ENCODE data around the gene AHCY.

Gene AHCY

DNA sequence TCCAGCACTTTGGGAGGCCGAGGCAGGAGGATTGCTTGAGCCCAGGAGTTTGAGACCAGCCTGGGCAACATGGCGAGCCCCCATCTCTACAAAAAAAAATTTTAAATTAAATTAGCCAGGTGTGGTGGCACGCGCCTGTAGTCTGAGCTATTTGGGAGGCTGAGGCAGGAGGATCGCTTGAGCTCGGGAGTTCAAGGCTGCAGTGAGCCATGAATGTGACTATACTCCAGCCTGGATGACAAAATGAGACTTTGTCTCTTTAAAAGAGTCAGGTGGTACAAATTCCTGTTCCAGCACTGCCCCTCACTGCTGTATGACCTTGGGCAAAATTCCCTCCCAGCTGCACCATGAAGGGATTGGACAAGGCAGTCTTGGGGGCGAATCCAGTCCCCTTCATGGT is 28.5 kb downstream of the AHCY start:
- TF ChIP-seq FOXP2 (optimal IDR thresholded peaks at IDR 0.05; ENCODE audit: borderline replicate concordance, extremely low read depth, extremely low read length, insufficient read depth) (no peak), TAF1 (IDR thresholded peaks at IDR 0.05; ENCODE audit: borderline replicate concordance, insufficient read depth, low read length) (no peak), SIN3A (IDR thresholded peaks at IDR 0.05; ENCODE audit: borderline replicate concordance, insufficient read depth, low read length) (no peak), POLR2AphosphoS5 (IDR thresholded peaks at IDR 0.05; ENCODE audit: low read depth, low read length) (no peak)
- TF ChIP-seq, protein P1, sequence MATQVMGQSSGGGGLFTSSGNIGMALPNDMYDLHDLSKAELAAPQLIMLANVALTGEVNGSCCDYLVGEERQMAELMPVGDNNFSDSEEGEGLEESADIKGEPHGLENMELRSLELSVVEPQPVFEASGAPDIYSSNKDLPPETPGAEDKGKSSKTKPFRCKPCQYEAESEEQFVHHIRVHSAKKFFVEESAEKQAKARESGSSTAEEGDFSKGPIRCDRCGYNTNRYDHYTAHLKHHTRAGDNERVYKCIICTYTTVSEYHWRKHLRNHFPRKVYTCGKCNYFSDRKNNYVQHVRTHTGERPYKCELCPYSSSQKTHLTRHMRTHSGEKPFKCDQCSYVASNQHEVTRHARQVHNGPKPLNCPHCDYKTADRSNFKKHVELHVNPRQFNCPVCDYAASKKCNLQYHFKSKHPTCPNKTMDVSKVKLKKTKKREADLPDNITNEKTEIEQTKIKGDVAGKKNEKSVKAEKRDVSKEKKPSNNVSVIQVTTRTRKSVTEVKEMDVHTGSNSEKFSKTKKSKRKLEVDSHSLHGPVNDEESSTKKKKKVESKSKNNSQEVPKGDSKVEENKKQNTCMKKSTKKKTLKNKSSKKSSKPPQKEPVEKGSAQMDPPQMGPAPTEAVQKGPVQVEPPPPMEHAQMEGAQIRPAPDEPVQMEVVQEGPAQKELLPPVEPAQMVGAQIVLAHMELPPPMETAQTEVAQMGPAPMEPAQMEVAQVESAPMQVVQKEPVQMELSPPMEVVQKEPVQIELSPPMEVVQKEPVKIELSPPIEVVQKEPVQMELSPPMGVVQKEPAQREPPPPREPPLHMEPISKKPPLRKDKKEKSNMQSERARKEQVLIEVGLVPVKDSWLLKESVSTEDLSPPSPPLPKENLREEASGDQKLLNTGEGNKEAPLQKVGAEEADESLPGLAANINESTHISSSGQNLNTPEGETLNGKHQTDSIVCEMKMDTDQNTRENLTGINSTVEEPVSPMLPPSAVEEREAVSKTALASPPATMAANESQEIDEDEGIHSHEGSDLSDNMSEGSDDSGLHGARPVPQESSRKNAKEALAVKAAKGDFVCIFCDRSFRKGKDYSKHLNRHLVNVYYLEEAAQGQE (IDR thresholded peaks at IDR 0.05; ENCODE audit: insufficient read depth in 1 of 2, low read depth in 2 of 2, low read length in 2 of 2) = no peak

GRCh38 chr20:34271956-34272355 is 31.2 kb downstream of the AHCY start:
- TF ChIP-seq TAF1 (IDR thresholded peaks at IDR 0.05; ENCODE audit: borderline replicate concordance, insufficient read depth, low read length) (no peak), FOXP2 (optimal IDR thresholded peaks at IDR 0.05; ENCODE audit: borderline replicate concordance, extremely low read depth, extremely low read length, insufficient read depth) (no peak), SIN3A (IDR thresholded peaks at IDR 0.05; ENCODE audit: borderline replicate concordance, insufficient read depth, low read length) (no peak), POLR2AphosphoS5 (IDR thresholded peaks at IDR 0.05; ENCODE audit: low read depth, low read length) (no peak)
- TF ChIP-seq, protein P1 (IDR thresholded peaks at IDR 0.05; ENCODE audit: insufficient read depth in 1 of 2, low read depth in 2 of 2, low read length in 2 of 2) = no peak

DNA sequence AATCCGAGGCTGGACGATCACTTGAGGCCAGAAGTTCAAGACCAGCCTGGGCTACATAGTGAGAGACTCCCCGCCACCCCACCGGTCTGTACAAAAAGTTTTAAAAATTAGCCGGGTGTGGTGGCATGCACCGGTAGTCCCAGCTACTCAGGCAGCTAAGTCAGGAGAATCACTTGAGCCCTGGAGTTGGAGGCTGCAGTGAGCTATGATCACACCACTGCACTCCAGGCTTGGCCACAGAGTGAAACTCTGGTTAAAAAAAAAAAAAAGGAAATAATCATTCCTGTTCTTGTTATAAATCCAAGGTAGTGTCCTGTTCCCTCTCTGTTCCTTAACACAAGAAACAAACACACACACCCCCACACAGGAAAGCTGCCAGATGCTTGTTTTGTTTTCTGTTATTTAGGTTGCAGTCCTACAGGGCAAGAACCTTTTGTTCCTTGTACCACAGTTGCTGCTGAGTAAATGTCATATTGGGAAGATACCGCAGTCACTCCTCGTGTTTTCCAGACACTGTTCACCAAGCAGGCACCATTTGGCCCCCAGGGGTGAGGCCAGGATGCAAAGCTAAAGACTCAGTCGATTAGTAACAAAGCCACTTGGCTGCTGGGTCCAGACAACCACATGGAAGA is 33.0 kb downstream of the AHCY start:
- no peak for TF ChIP-seq POLR2AphosphoS5 (IDR thresholded peaks at IDR 0.05; ENCODE audit: low read depth, low read length)

DNA sequence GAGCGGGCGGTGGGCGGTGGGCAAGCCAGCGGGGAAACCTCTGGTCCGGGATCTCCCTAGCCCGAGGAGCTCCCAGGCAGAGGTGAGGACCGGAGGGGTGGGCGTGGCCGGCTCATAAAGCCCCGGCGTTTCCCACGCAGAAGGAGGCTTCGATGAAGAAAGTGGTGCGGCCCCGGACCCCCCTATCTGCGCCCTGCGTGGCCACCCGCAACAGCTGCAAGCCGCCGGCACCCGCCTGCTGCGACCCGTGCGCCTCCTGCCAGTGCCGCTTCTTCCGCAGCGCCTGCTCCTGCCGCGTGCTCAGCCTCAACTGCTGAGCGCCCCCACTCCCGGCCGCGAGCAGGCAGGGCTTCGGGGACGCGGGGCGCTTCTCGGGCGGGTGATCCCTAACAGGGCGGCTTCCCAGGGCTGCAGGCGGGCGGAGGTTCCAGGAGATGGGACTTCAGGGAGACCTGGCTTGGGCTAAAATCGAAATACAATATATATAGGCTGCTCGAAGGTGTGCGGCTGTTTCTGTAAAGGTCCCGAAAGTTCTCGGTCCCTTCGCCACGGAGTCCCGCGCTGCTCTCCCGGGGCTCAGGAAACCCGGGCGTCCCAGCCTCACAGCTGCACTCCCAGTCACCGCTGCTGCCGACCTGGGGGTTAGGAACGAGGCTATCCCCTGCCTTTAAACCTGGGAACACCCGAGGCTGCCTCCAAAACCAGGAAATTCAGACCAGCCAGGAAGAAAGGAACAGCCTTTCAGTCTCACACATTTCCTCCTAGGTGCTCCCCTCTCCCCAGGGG is 34.1 kb downstream of the AHCY start:
- no peak for TF ChIP-seq TAF1 (IDR thresholded peaks at IDR 0.05; ENCODE audit: borderline replicate concordance, insufficient read depth, low read length)
- TF ChIP-seq FOXP2 (optimal IDR thresholded peaks at IDR 0.05; ENCODE audit: borderline replicate concordance, extremely low read depth, extremely low read length, insufficient read depth) = no peak

- TF ChIP-seq SIN3A (IDR thresholded peaks at IDR 0.05; ENCODE audit: borderline replicate concordance, insufficient read depth, low read length) (no peak), FOXP2 (optimal IDR thresholded peaks at IDR 0.05; ENCODE audit: borderline replicate concordance, extremely low read depth, extremely low read length, insufficient read depth) (no peak), TAF1 (IDR thresholded peaks at IDR 0.05; ENCODE audit: borderline replicate concordance, insufficient read depth, low read length) (no peak), POLR2AphosphoS5 (IDR thresholded peaks at IDR 0.05; ENCODE audit: low read depth, low read length) (no peak)
- TF ChIP-seq, protein P1 (IDR thresholded peaks at IDR 0.05; ENCODE audit: insufficient read depth in 1 of 2, low read depth in 2 of 2, low read length in 2 of 2) = no peak
These were observed 35.0 kb downstream of the AHCY start for GRCh38 chr20:34268145-34268544.

DNA sequence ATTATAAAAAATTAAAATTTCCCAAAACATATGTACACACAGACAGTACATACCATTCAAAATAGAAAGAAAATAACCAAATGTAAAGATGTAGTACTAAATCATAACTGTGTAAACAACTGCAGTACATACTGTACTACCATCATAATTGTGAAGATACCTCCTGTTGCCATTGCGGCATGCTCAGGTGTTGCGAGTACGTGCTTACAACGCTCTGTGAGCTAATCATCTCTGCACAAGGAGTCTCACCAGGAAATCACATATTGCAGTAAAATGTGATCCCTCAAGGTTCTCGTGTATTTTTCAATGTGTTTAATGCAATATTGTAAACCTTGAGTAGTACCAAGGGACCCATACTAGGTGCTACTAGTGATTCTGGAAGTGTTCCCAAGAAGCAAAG is 39.0 kb downstream of the AHCY start:
- TF ChIP-seq FOXP2 (optimal IDR thresholded peaks at IDR 0.05; ENCODE audit: borderline replicate concordance, extremely low read depth, extremely low read length, insufficient read depth) (no peak), POLR2AphosphoS5 (IDR thresholded peaks at IDR 0.05; ENCODE audit: low read depth, low read length) (no peak), SIN3A (IDR thresholded peaks at IDR 0.05; ENCODE audit: borderline replicate concordance, insufficient read depth, low read length) (no peak), TAF1 (IDR thresholded peaks at IDR 0.05; ENCODE audit: borderline replicate concordance, insufficient read depth, low read length) (no peak)
- TF ChIP-seq, protein P1 (IDR thresholded peaks at IDR 0.05; ENCODE audit: insufficient read depth in 1 of 2, low read depth in 2 of 2, low read length in 2 of 2) = no peak
